ENCODE measurements around the gene SEH1L. TPM values are rescaled to one million over a fixed set of nuclear protein-coding genes. Genes with fewer than 3 reads are reported as not detected.

Gene SEH1L
- total RNA-seq, 1 donor from 2014 or later: 46.4 TPM

DNA sequence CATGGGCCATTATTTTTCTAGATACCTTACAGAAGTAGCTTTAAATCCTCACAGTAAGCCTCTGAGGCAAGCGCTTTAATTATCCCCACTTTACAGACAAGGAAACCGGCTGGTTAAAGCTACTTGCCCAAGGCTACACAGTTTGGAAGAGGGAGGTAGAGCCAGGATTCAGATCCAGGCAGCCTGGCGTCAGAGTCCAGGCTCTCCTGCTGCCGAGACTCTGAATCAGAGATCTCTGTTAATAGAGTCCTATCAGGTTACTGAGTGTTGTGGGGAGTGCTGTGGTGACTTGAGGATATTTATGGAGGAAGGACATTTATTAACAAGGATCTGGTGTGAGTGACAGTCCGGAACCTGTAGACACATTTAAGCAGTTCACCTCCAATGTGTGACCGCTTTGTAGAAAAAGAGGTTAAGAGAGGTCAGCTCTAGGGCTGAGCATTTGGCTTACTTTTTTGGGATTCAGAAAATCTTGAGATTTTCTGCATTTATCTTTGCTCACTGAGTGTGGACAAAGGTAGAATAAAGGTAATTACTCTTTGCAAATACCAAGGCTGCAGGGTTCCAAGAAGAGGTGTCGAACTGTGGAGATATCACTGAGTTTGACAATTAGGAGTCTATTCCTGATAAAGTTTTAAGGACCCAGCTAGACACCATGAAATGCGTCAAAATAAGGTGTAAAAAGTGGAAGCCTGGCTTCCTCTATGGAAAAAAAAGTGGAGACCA lies 41.7 kb downstream of the SEH1L start:
- no peak for DNase-seq
- TF ChIP-seq, protein P1, sequence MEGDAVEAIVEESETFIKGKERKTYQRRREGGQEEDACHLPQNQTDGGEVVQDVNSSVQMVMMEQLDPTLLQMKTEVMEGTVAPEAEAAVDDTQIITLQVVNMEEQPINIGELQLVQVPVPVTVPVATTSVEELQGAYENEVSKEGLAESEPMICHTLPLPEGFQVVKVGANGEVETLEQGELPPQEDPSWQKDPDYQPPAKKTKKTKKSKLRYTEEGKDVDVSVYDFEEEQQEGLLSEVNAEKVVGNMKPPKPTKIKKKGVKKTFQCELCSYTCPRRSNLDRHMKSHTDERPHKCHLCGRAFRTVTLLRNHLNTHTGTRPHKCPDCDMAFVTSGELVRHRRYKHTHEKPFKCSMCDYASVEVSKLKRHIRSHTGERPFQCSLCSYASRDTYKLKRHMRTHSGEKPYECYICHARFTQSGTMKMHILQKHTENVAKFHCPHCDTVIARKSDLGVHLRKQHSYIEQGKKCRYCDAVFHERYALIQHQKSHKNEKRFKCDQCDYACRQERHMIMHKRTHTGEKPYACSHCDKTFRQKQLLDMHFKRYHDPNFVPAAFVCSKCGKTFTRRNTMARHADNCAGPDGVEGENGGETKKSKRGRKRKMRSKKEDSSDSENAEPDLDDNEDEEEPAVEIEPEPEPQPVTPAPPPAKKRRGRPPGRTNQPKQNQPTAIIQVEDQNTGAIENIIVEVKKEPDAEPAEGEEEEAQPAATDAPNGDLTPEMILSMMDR (IDR thresholded peaks at IDR 0.05; ENCODE audit: partially characterized antibody, unreplicated experiment): no peak
- Mint-ChIP-seq H3K27me3 (ENCODE audit: unreplicated experiment) (peaks cover 4% of the 10 kb centered on the region), H3K27ac (ENCODE audit: unreplicated experiment) (peak overlapping the region; percentile 79), H3K36me3 (ENCODE audit: unreplicated experiment) (no peaks in the 10 kb centered on the region), H3K9me3 (ENCODE audit: unreplicated experiment) (peaks cover 4% of the 10 kb centered on the region), H3K4me1 (ENCODE audit: low read depth, unreplicated experiment) (peaks cover 11% of the 10 kb centered on the region), H3K4me3 (ENCODE audit: unreplicated experiment) (peak overlapping the region; percentile 99)

DNA sequence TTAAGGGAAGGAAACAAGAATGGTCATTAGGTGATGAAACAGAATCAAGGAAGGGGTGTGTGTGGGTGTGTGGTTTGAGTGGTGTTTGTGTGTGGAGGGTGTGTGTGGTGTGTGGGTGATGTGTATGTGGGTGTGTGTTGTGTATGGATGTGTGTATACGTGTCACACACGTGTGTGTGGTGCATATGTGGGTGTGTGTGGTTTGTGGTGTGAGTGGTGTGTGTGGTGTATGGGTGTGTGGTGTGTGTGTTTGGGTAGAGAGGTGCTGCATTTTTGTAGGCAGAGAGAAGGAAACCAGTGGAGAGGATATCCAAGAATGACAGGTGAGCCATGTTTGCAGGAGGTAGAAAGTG lies 42.3 kb downstream of the SEH1L start:
- Mint-ChIP-seq H3K36me3 (ENCODE audit: unreplicated experiment) (no peaks in the 10 kb centered on the region), H3K4me3 (ENCODE audit: unreplicated experiment) (peak overlapping the region; percentile 99), H3K27ac (ENCODE audit: unreplicated experiment) (peak overlapping the region; percentile 79), H3K9me3 (ENCODE audit: unreplicated experiment) (peaks cover 4% of the 10 kb centered on the region), H3K27me3 (ENCODE audit: unreplicated experiment) (peaks cover 4% of the 10 kb centered on the region), H3K4me1 (ENCODE audit: low read depth, unreplicated experiment) (peaks cover 11% of the 10 kb centered on the region)
- TF ChIP-seq, protein P1 (IDR thresholded peaks at IDR 0.05; ENCODE audit: partially characterized antibody, unreplicated experiment): no peak
- DNase-seq: no peak

DNA sequence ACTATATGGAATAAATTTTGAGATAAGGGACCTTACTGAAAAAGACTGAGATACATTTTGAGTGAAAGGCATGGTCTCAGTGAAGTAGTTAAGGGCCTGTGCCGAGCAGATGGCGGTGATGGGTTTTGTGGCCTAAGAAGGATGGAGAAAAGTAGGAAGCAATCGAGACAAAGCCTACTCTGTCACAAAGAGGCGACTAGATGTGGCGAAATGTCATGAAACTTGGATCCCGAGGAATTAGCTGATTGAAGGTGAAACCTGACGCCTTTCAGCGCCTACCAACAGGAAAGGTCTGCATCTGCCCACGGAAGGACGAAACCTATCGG lies 42.8 kb downstream of the SEH1L start:
- TF ChIP-seq, protein P1 (IDR thresholded peaks at IDR 0.05; ENCODE audit: partially characterized antibody, unreplicated experiment): no peak
- Mint-ChIP-seq H3K27ac (ENCODE audit: unreplicated experiment) (peak overlapping the region; percentile 79), H3K27me3 (ENCODE audit: unreplicated experiment) (peaks cover 4% of the 10 kb centered on the region), H3K4me3 (ENCODE audit: unreplicated experiment) (peak overlapping the region; percentile 99), H3K36me3 (ENCODE audit: unreplicated experiment) (no peaks in the 10 kb centered on the region), H3K4me1 (ENCODE audit: low read depth, unreplicated experiment) (peaks cover 11% of the 10 kb centered on the region), H3K9me3 (ENCODE audit: unreplicated experiment) (peaks cover 4% of the 10 kb centered on the region)
- DNase-seq: no peak

DNA sequence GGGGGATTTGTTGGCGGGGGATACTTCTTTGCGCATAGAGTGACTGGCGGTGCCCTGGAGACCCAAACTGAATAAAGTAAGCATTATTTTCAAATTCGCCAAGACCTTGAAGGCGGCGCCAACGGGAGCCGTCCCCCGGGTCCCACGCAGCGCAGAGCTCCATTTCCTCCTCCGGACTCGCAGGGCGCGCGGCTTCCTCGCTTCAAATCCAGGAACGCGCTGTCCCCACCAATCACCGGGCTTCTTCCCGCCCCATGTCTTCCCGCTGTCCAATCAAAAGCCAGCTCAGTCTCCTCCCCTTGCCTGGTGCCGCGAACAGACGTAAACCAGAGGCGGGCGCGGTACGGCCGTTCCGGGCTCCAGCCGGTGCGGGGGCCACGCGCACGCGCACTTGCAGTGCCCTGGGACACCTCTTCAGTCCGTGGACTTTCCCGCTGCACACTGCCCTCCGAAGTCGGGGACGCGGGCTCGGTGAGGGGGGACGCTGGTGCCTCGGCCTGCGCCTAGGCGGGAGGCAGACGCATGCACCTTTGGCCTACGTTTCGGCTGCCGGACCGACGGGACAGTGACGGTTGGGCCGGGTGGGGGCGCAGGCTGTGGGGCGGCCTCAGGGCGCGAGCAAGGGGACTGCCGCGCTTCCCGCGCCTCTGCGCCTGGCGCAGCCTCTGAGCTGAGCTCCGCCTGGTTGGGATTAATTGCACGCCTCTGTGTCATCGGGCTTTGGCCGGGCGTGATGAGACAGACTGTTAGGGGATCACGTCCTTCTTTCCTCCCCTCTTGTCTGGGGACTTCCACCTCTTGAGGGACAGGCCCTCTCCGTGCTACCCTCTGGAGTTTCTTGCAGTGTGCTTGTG lies 43.4 kb downstream of the SEH1L start, which contains the start of gene CEP192:
TSS of gene CEP192 (plus strand) at position 396 of the 854 bp plus-strand sequence. CDS start 8,063 bp downstream, outside the sequence.
- peaks cover 4% of the 10 kb centered on the region for H3K9me3 Mint-ChIP-seq (ENCODE audit: unreplicated experiment)
- H3K4me3 Mint-ChIP-seq (ENCODE audit: unreplicated experiment): peak within 1 kb of the TSS; percentile 99
- H3K4me1 Mint-ChIP-seq (ENCODE audit: low read depth, unreplicated experiment): peaks cover 11% of the 10 kb centered on the region
- TF ChIP-seq, protein P1 (IDR thresholded peaks at IDR 0.05; ENCODE audit: partially characterized antibody, unreplicated experiment): no peak
- peak; percentile 97 for DNase-seq
- H3K27me3 Mint-ChIP-seq (ENCODE audit: unreplicated experiment): peaks cover 4% of the 10 kb centered on the region
- H3K36me3 Mint-ChIP-seq (ENCODE audit: unreplicated experiment): no peaks in the 10 kb centered on the region
- peak within 1 kb of the TSS; percentile 93 for H3K27ac Mint-ChIP-seq (ENCODE audit: unreplicated experiment)

DNA sequence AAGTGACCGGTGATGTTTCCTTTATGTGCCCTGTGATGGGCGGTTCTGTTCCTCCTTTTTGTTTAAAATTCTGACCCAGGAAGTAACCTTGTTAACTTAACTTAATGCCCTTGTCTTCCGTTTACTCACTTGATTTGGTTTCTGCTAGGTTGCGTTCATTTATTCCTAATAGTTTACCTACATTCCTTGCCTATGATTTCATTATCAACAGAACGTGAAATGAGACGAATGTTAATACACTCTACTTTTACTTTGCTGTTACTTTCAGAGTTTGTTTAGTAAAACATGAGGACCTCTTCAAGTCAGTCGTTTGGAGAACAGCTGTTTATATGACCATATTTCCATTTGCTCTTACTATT lies 44.0 kb downstream of the SEH1L start:
- peaks cover 11% of the 10 kb centered on the region for H3K4me1 Mint-ChIP-seq (ENCODE audit: low read depth, unreplicated experiment)
- no peaks in the 10 kb centered on the region for H3K36me3 Mint-ChIP-seq (ENCODE audit: unreplicated experiment)
- peak overlapping the region; percentile 93 for H3K27ac Mint-ChIP-seq (ENCODE audit: unreplicated experiment)
- peak overlapping the region; percentile 99 for H3K4me3 Mint-ChIP-seq (ENCODE audit: unreplicated experiment)
- no peak for DNase-seq
- peaks cover 4% of the 10 kb centered on the region for H3K9me3 Mint-ChIP-seq (ENCODE audit: unreplicated experiment)
- peaks cover 4% of the 10 kb centered on the region for H3K27me3 Mint-ChIP-seq (ENCODE audit: unreplicated experiment)
- TF ChIP-seq, protein P1 (IDR thresholded peaks at IDR 0.05; ENCODE audit: partially characterized antibody, unreplicated experiment): no peak
